Suprapubic skin (tissue), 3 donors: Measurements from ENCODE around the gene LRRC7.

ENCODE experiments used
- CTCF ChIP-seq, 2 donors: fragments of 200-600 bp in 1 of 2; fragments of 450-650 bp in 1 of 2; sonication (generic) in 1 of 2; IDR thresholded peaks; one replicate each; pipeline ENCODE4 v1.5.1; 2016 to 2019; ENCODE audit warnings: antibody characterized with exemption in 2 of 2, mild to moderate bottlenecking in 1 of 2, moderate library complexity in 1 of 2
- EP300 ChIP-seq: sonication (generic); formaldehyde crosslinking; IDR thresholded peaks from one replicate; pipeline ENCODE4 v1.6.1; 2017; ENCODE audit warnings: antibody characterized with exemption
- POLR2A ChIP-seq, 2 donors: fragments of 450-650 bp; IDR thresholded peaks; one replicate each; pipeline ENCODE4 v1.6.1; 2017; ENCODE audit warnings: antibody characterized with exemption in 2 of 2, mild to moderate bottlenecking in 2 of 2, moderate library complexity in 2 of 2

- no peak for TF ChIP-seq CTCF (IDR thresholded peaks at IDR 0.05)
- no peak for TF ChIP-seq POLR2A (IDR thresholded peaks at IDR 0.05)
- no peak for TF ChIP-seq EP300
These were observed 603.8 kb downstream of the LRRC7 start for GRCh38 chr1:70171512-70171911.
